Measurements from ENCODE around the gene TCF4. TPM values are rescaled to one million over a fixed set of nuclear protein-coding genes. Genes with fewer than 3 reads are reported as not detected.

The TCF4 gene
- total and polyA plus RNA-seq, 2 experiments from 2014 or later = 77.7 to 89.2 TPM

DNA sequence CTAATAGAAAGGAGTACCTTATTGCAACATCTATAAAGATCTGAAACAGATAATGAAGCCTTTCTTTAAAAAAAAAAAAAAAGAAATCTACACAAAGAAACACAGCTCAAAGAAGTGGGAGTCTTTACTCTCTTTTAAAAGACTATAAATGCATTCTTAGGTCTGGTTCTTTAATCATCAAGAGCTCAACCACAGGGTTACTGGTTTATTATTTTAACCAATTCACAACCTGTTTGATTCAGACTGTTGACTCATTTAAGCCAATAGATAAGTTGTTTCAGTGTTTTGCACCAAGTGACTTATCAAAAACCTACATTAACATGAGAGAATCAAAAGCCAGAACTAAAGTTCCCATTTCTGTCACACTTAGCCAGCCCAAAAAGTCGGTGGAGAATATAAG is 93.1 kb downstream of the TCF4 start (continued):
- no peak for TF ChIP-seq ZNF462 (CRISPR knock-in tag; IDR thresholded peaks at IDR 0.05)
- no peak for TF ChIP-seq POLR2AphosphoS5 (IDR thresholded peaks at IDR 0.05; ENCODE audit: low read depth)
- TF ChIP-seq ZNF114 (CRISPR knock-in tag; IDR thresholded peaks at IDR 0.05) = no peak

GRCh38 chr18:55494441-55494840 is 93.6 kb downstream of the TCF4 start:
- Mint-ChIP-seq H3K27me3 (ENCODE audit: insufficient read depth, low read depth, poor library complexity) (no peaks in the 10 kb centered on the region), H3K4me3 (no peak overlapping the region), H3K36me3 (ENCODE audit: low read depth) (no peaks in the 10 kb centered on the region), H3K4me1 (peaks cover 75% of the 10 kb centered on the region), H3K9me3 (no peaks in the 10 kb centered on the region), H3K27ac (no peak overlapping the region)
- H3K9me2 ChIP-seq (ENCODE audit: insufficient read depth) = no peaks in the 10 kb centered on the region
- H2AFZ ChIP-seq = no peak overlapping the region
- TF ChIP-seq POLR2AphosphoS5 (IDR thresholded peaks at IDR 0.05; ENCODE audit: low read depth) = no peak
- DNase-seq (ENCODE audit: low spot score) = no peak
- H3F3A ChIP-seq (replicated peaks; ENCODE audit: low read depth) = no peaks in the 10 kb centered on the region
- no peak for ATAC-seq
- H3K4me2 ChIP-seq = no peak overlapping the region
- peaks cover 90% of the 10 kb centered on the region for H3K79me2 ChIP-seq (replicated peaks; ENCODE audit: insufficient read depth)
- H4K20me1 ChIP-seq (replicated peaks; ENCODE audit: insufficient read depth) = no peaks in the 10 kb centered on the region; the same call in 1 of the 2 replicates
- peaks cover 47% of the 10 kb centered on the region for H3K4me1 ChIP-seq (ENCODE audit: insufficient read depth)
- H3K4me3 ChIP-seq = no peak overlapping the region
- H3K27me3 ChIP-seq (ENCODE audit: insufficient read depth) = no peaks in the 10 kb centered on the region
- no peaks in the 10 kb centered on the region for H3K36me3 ChIP-seq (ENCODE audit: insufficient read depth)
- no peak overlapping the region for H3K27ac ChIP-seq (ENCODE audit: low read depth)

GRCh38 chr18:55491616-55492015 is 96.4 kb downstream of the TCF4 start:
- Histone ChIP-seq H3K27me3 (ENCODE audit: insufficient read depth) (no peaks in the 10 kb centered on the region), H3K4me2 (no peak overlapping the region), H3K27ac (ENCODE audit: low read depth) (no peak overlapping the region), H2AFZ (no peak overlapping the region), H3K4me1 (ENCODE audit: insufficient read depth) (peaks cover 65% of the 10 kb centered on the region), H3K79me2 (replicated peaks; ENCODE audit: insufficient read depth) (peaks cover 77% of the 10 kb centered on the region), H3F3A (replicated peaks; ENCODE audit: low read depth) (no peaks in the 10 kb centered on the region), H3K4me3 (no peak overlapping the region), H3K36me3 (ENCODE audit: insufficient read depth) (no peaks in the 10 kb centered on the region), H4K20me1 (replicated peaks; ENCODE audit: insufficient read depth) (no peaks in the 10 kb centered on the region), H3K9me2 (ENCODE audit: insufficient read depth) (no peaks in the 10 kb centered on the region)
- Mint-ChIP-seq H3K36me3 (ENCODE audit: low read depth) (no peaks in the 10 kb centered on the region), H3K4me1 (peaks cover 78% of the 10 kb centered on the region), H3K27me3 (ENCODE audit: insufficient read depth, low read depth, poor library complexity) (no peaks in the 10 kb centered on the region), H3K4me3 (no peak overlapping the region), H3K27ac (no peak overlapping the region), H3K9me3 (no peaks in the 10 kb centered on the region)
- ATAC-seq = no peak
- no peak for DNase-seq (ENCODE audit: low spot score)
- TF ChIP-seq CREB1 (CRISPR knock-in tag; IDR thresholded peaks at IDR 0.05; ENCODE audit: low read depth) (no peak), ZNF462 (CRISPR knock-in tag; IDR thresholded peaks at IDR 0.05) (no peak), JUNB (IDR thresholded peaks at IDR 0.05; ENCODE audit: unreplicated experiment) (no peak)

Data from GM23338 (cell line).